NCI-H146 treated with DMSO at 0.1 percent for 48 hours (cell line): ENCODE results near the gene DUSP2.

ENCODE experiments used
- DNase-seq: peaks from one replicate; lab custom pipeline; 2025; ENCODE audit not compliant: unreplicated experiment; lab: John Stamatoyannopoulos, UW

Gene DUSP2

DNA sequence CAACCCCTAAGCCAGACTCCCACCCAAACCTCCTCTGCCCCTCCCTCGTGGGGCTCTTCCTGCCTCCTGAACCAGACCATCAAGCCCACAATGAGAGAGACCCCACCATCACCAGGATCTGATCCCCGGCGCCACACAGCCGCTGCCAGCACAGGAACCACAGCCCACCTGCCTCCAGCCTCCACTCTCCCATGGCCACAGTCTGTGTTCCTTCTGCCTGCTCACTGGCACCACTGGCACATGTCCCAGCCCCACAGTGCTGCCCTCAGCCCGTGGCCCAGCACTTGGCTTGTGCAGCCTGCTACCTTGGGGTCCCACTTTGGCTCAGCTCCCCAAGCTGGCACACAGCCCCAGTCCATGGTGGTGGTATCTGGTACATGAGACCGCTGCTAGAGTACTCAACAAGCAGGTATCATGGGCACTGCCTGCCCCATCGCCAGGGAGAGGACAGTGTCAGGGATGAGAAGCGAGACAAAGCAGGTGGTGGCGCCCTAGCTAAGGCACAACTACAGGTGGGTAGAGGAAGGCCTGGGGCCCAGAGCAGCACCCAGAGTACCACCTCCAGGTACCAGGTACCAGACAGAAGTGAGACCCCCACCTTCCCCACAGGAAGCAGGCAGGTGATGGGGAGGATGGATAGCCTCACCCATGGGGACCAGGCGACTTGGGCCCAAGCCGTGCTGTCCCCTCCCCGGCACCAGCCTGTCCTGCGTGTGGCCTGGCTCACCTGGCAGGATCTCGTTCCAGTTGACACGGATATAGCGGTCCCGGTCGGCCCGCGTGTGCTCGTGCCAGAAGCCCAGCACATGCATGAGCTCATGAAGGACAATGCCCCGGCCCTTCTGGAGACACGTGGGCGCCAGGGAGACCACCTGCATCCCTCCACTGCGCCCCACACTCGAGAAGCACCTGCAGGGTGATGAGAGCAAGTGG, 13.2 kb downstream of the DUSP2 start:
- DNase-seq: no peak

DNA sequence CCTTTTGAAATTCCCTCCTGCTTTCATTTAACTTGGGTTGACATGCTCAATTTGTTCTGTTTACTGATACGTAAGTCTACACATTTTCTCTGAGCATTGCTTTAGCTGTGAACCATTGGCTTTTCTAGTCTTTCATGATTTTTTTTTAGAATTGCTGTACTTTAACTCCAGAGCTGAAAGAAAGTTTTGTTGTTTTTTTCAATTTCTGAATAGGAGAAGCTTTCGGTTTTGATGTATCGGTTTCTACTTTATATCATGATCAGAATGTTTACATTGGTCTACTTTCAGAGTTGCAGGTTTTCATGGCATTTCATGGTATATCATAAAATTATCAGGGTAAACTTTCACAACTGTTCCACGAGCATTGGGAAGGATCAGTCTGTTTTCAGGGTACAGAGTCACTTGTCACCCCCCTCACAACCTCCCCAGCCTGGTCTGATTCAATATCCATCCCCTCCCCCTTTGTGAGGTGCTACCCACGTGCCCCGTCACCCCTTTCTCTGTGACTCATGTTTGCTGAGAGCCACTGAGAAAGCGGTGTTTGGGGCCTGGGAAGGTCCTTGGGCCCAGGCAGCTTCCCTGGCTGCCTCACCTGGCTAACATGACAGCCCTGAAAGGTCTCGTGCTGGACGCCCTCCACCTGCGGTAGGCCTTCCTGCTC, 14.0 kb downstream of the DUSP2 start:
- no peak for DNase-seq

DNA sequence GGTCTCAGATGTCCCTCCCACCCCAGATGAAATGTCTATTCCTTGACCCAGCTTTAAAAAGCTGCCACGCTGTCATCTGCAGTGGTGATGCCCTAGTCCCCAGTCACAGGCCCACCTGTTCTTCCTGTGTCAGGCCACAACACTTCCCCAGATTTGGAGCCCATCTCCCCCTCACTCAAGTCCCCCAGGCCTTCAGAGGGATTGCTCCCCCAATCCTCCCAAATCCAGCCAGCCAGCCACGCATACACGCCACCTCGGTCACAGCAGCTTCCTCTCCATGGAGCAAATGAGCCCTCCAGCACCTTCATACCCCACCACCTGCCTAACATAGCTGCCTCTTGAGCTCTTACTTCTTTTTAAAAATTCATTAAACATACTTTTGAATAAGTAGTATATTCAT, 14.8 kb downstream of the DUSP2 start:
- no peak for DNase-seq

DNA sequence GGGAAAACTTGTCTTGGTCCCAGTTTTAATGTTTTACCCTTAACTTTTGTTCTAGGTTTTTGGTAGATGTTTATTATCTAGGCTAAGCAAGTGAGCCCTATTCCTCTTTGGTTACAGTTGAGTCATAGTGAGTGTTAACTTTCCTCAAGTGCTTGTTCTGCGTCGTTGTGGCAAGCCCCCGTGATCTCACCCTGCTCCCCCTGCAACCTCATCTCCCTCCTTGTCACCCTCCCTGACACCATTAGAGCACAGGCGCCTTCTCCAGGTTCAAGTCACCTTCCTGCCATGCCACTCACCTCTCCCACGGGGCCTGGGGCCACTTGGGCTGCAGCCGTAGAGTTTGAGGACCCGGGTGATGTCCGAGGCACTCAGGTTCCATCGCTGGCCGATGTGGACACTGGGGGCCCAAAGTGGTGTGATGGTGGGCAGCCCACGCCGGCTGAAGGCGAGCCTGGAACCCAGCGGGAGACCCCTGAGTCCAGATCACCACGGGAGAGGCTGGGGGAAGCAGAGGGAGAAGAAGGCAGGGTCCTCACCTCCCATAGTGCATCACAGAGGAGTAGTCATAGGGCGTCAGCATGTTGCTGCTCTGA, 15.6 kb downstream of the DUSP2 start:
- no peak for DNase-seq

DNA sequence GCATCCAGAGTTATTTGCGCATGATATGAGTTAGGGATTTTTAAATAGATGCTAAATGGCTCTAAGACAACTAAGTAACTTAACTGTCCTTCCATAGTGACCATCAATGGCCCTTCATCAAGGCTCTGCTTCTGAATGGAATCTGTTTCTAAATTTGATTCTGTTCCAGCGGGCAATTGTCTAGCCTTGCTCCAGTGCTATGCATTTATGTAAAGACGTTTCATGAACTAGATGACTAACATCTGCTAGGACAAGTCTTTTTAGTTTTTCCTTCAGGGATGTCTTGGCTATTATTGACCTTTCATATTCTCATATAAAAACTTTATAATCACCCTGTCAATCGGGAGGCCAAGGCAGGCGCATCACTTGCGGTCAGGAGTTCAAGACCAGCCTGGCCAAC, 16.8 kb downstream of the DUSP2 start:
- DNase-seq: no peak

DNA sequence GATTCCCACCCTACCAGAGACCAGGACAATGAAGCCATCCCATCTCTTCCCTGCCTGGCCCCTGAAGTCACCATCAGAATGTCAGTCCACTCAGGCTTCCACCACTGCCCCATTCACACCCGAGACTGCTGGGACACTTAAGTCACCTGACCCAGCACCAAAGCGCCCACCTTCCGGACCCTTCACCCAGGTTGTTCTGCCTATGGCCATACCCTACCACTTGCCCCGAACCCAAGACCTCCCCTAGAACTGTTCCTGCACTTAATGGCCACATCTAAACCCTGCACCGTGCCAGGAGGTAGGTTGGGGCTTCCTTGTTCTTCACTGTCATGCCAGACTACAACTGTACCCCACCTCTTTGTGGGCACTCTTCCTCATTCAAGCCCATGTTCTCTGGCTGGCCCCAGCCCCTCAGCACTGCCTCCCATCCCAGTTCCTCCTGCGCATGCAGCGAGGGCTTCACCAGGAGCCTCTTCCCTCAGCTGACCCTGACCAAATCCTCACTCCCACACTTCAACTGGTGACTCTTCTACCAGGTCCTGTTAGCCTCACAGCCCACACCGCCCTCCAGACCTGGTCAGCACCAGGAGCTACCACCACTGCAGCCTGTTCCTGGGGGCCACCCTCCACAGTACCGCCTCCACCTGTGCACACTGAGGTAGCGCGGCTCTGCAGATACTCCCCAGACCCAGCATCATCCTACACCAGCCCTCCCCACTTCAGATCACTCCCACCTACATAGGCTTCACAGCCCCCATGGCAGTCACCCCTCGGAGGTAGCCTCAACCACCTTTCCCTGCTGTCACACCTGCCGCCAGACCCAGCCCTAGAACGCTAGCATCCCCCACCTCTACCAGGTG, 20.6 kb downstream of the DUSP2 start:
- no peak for DNase-seq

DNA sequence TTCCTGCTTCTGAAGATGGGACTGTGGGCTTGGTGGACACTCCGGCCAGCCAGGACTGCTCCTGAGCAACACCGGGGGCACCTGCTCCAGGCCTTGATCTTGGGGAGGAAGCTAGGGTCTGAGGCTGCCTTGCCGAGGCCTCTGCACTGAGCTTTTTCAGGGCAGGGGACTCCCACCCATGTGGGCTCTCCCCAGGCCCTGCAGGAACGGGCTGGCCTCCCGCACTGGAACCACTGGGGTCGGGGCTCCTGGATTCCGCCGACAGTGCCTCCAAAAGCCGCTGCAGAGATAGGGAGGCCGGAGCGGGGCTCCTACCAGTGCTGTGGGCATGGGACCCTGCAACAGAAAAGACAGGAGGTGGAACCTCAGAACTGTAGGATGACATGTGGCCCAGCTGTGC, 21.3 kb downstream of the DUSP2 start:
- no peak for DNase-seq

DNA sequence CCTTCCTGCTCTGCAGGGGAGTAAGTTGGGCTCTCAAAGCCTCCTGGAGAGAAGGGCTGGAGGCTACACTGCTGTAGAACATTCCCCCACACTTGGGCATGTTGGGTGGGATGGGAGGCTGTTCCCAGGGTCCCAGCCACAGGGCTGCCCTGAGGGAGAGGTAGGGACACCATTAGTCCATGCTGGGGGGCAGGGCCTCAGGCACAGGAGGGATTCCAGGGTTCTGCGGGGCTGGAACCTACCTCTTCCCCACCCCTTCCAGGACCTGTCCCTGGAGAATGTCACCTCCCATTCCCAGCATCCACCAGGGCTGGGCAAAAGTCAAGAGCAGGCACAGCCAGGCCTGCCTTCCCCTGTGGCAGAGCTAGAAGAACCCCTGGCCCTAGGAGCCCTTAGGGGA, 21.9 kb downstream of the DUSP2 start:
- DNase-seq: no peak

DNA sequence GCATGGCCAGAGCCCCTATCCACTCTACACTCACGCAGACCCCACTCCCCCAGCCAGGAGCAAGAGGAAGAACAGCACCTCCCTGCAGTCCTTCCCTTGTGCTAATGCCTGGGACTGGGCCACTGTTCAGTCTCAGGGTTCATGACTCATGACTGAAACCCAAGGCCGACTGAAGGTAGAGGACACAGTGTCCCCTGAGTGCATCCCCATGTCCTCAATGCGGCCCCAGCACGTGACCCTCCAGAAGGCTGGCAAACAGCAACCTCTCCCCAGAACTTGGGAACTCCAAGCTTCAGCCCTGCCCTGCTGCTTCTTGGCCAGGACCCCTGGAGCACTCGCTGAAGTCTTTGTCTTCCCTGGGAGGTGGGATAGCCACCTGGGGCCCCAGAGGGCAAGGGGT, 22.8 kb downstream of the DUSP2 start:
- DNase-seq: no peak

DNA sequence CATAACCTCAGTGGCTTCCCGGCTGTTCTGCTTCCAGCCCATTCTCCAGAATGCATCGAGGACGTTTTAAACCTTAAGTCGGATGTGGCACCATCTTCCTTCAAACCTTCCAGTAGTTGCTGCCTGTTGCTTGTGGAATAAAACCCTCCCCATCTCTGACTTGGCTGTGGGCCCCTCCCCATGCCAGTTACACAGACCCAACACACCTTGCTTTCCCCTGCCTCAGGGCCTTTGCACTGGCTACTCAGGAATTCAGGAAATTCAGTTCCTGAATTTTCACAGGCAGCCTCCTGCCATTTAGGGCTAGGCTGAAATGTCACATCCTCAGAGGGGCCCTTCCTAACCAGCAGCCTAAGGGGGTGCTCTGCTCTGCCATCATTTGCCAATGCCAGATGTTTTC, 23.8 kb downstream of the DUSP2 start:
- DNase-seq: no peak

DNA sequence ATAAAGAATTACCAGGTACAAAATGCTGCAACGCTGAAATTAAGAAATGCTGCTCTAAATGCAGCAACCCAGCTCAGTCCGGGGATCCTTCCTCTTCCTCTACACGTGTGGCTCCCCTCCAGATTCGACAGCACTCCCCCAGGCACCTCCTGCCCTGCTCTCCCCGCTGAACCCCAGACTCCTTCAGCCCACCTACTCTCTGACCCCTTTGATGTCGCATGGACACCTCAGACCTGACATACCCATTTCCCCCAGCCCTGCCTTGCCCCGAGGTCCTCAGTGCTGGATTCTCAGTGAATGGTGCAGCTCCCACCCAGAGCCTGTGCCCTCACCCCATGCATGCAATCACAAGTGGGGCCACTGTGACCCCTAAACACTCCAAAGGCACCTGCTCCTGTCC, 24.2 kb downstream of the DUSP2 start:
- DNase-seq: no peak

DNA sequence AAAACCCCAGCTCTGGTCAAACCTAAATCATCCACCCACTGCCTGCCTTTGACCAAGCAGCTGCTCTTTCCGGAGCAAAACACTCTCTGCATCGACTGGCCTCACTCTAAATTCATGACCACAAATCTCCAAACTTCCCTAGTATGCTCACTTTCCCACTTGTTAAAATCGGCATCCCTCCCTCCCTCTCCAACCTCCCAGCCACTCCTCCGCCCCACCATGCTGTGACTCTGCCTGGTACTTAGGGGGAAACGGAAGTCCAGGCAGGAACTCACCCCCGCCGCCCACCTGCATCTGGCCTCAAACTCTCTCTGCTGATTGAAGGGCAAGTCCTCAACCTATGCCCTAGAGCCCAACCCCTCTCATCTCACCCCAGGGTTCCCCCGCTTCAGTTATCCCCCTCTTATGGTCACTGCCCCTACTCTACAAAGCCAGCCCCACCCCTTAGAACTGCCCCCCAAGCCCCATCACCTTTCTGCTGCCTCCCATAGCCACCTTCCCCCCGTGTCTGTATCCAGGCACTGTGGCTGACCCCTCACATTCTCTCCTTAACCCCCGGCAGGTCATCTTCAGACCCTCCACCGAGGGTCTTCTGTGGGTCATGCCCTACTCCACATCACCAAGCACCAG, 25.0 kb downstream of the DUSP2 start:
- no peak for DNase-seq

DNA sequence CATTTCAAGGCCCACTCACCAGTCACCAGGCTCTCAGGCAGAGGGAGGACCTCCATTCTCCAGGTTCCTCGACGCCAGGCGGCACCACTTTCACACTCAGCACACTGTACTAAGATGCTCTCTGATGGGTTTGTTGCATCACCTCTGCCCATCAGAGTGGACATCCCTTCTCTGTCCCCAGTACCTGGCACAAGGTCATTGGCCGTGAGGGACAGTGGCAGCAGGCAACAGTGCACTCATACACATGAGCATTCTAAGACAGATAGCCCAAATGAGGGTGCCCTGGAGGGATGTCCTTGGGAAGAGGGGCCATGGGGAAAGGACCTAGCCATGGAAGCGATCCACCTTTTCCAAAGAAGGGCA, 25.9 kb downstream of the DUSP2 start:
- no peak for DNase-seq

DNA sequence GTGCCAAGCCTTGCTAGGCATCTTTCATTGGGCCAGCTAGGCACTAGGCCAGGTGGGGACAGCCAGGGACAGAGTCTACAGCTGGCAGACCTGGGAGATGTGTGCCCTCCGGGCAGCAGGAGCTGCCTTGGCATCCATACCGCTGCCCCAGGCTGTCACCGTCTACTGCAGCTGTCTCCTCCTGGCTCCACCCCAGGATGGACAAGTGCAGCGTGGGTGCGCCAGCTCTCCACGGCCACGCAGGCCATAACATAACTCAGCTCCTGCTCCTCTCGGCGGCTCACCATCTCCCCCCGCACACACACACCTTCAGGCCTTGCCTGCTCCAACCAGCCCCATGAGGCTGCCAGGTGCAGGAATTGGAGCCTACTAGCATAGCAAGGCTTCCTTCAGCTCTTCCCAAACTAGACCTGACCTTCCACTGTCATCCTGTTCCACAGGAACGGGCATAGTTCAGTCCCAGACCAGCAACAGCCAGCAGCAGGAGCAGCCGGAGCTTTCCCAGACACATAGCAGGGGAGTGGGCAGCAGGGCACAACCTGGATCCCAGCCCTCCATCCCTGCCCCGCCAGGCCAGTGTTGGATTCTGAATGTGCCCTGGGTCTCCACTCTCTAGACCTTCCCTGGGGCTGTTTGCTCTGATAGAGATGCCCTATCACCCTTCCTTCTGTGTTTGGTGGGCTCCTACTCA, 26.4 kb downstream of the DUSP2 start:
- no peak for DNase-seq

DNA sequence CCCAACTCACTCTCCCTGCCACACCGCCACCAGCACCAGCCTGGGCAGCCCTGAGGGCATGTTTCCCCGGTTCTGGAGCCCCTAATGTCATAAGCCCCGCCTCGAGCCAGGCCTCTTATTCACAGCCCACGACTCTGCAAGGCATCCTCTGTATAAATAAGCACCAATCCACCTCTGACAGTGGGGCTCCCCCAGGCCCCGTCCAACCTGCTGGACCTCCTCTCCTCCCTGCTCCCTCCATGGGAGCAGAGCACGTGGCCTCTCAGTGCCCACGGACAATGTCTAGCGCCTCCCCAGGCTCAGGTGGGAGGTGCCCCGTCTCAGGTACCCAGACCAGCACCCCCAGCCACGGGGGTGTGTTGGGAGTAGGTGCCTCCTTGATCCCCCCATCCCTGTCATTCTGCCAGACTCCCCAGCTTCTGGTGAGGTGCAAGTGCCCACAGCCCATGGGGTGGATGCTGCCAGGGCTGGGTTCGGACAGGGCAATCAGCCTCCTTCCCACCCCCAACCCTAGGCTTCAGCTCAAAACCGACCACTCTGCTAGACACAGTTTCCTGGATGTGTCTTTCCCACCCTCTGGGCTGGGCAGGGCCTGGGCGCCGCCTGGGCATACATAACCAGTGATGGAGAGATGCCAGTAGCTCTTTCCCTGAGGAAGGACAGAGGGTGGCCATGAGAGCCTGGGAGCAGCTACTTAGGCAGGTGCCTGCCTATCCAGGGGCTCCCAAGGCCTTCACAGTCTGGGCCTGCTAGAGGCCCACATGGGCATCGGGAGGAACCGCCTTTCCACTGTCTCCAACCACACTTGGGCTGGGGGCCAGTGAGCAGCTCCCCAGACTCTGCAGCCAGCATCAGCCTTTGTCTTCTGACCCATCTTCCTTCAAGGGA, 27.3 kb downstream of the DUSP2 start:
- no peak for DNase-seq

DNA sequence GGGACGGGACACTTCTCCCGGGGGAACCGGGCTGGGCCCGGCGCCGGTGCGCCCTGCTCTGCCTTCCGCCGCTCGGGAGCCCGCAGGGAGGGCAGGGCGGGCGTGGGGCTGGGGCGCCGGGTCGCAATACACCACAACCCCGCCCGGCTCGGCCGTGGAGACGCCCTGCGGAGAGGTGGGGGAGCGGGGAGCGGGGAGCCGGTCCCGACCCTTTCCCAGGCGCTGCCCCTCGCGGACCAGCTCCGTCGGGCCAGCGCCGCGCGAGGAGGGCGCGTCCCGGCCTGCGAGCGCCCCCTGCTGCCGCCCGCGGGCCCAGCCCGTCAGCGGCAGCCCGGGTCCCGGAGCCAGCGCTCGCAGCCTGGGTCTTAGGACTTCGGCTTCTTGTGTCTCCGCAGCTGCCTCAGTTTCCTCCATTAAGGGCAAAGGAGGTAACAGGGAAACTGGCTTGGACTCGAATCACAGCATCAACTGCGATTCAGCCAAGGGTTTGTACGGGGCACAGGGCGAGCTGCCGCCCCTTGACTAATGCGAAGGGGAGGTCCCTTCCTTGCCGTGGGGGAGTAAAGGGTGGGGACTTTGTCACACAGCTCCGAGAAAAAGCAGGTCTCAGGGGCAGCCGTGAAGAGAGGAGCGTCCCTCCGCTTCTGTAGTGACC, 28.2 kb downstream of the DUSP2 start:
- no peak for DNase-seq

DNA sequence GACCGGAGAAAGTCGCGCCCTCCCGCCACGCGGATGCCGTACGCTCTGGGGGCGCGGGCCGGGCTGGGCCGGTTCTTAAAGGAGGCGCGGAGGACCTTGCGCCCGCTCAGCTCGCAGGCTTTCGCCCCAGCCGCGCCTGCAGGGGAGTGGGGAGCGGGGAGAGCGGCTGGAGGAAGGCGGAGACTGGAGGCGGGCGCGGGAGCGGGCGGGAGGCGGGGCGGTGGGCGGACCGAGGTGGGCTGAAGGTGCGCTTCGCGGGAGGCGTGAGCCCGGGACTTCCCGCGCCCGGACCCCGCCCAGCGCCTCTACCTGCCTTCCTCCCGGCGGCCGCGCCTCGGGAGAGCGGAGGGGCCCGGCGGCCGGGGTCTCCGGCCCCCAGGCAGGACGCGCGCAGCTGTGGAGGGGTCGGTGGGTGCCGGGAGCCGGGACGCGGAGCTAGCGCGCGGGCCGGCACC, 28.8 kb downstream of the DUSP2 start, which contains the start of gene ADRA2B:
Gene ADRA2B (minus strand): TSS at position 148 of the 455 bp plus-strand sequence. CDS start 422 bp downstream, outside the sequence.
- peak; percentile 66 for DNase-seq

DNA sequence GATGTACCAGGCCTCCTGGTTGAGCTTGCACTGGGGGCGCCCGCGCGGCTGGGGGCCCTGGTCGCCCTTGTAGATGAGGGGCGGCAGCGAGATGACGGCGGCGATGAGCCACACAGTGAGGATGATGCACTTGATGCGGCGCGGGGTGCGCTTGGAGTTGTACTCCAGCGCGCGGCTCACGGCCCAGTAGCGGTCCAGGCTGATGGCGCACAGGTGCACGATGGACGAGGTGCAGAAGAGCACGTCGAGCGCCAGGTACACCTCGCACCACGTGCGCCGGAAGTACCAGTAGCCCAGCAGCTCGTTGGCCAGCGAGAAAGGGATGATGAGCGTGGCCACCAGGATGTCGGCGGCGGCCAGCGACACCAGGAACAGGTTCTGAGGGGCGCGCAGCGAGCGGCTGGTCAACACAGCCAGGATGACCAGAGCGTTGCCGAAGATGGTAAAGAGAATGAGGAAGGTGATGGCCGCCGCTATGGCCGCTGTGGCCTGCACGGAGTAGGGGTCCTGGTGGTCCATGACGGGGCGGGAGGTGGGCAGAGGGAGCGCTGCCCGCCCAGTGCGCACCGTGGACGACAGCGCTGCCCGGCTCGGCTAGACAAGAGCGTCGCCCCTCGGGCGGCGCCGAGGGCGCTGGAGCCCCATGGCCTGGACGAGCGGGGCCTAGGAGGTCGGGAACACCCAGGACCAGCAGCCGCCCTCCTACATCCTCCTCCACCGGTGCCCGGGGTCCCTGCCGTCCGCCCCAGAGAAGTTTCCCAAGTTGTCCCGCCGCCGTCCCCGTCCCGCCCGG, 29.4 kb downstream of the DUSP2 start:
- DNase-seq: no peak
